ENCODE measurements around the gene CYP2W1. TPM values are rescaled to one million over a fixed set of nuclear protein-coding genes. Genes with fewer than 3 reads are reported as not detected.

CYP2W1 gene
- total RNA-seq, 4 donors from 2014 or later = not detected

DNA sequence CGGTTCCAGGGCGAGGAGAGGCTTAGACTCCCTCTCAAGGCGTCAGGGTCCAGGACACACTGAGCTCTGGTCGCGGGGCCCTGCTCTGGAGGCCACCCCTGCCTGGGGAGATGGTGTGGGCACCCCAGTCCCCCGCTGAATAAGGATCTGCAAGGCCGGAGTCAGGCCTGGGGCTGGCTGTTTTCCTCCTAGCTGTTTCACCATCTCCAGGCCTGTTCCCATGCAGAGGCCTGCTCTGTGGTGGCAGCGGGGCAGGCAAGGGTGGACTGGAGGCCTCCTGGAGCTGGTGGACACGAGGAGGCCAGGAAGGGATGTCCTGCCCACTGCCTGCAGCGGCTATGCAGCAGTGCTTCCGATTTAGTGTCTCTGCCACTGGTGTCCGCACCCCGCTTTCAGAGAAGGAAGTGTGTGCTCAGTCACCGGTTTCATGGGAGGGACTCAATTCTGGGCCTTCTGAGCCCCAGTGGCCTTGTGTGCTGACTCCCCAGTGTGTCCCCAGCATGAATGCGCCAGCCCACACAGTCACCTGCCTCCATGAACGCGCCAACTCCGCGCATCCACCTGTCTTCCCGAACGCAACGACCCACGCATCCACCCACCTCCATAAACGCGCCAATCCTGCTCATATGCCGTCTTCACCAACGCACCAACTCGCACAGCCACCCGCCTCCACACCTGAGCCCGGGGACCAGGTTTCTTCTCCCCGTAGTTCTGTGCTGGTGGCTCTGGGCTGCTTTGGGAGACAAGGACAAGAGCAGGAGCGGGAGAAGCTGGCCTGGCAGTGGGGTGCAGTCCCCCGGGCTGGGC lies 46.9 kb downstream of the CYP2W1 start:
- peaks cover 13 to 18% of the 10 kb centered on the region in 2 donors for H3K4me1 ChIP-seq
- no peaks in the 10 kb centered on the region for H3K36me3 ChIP-seq
- intact Hi-C loops (cut with DNase I; ENCODE audit: low total_unique reads) = loop anchor here (5.0 kb wide), 2 partner anchors 132 to 153 kb away; partner anchors contain the start of genes GET4 and ZFAND2A
- in situ Hi-C loops (cut with MboI; ENCODE audit: low sequenced_read_pairs in 4 of 4) = no loop called here
- H3K9me3 ChIP-seq = no peaks in the 10 kb centered on the region
- ATAC-seq = no peak
- peak overlapping the region; percentile 93 to 98 (median 97) for H3K27ac ChIP-seq
- no peak overlapping the region for H3K4me3 ChIP-seq
- no peaks in the 10 kb centered on the region for H3K27me3 ChIP-seq
- no peak for DNase-seq
- TF ChIP-seq POLR2A (IDR thresholded peaks at IDR 0.05) = no peak
- TF ChIP-seq, protein P1, sequence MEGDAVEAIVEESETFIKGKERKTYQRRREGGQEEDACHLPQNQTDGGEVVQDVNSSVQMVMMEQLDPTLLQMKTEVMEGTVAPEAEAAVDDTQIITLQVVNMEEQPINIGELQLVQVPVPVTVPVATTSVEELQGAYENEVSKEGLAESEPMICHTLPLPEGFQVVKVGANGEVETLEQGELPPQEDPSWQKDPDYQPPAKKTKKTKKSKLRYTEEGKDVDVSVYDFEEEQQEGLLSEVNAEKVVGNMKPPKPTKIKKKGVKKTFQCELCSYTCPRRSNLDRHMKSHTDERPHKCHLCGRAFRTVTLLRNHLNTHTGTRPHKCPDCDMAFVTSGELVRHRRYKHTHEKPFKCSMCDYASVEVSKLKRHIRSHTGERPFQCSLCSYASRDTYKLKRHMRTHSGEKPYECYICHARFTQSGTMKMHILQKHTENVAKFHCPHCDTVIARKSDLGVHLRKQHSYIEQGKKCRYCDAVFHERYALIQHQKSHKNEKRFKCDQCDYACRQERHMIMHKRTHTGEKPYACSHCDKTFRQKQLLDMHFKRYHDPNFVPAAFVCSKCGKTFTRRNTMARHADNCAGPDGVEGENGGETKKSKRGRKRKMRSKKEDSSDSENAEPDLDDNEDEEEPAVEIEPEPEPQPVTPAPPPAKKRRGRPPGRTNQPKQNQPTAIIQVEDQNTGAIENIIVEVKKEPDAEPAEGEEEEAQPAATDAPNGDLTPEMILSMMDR (IDR thresholded peaks at IDR 0.05 in 4 of 5, conservative IDR thresholded peaks at IDR 0.05 in 1 of 5) = no peak

DNA sequence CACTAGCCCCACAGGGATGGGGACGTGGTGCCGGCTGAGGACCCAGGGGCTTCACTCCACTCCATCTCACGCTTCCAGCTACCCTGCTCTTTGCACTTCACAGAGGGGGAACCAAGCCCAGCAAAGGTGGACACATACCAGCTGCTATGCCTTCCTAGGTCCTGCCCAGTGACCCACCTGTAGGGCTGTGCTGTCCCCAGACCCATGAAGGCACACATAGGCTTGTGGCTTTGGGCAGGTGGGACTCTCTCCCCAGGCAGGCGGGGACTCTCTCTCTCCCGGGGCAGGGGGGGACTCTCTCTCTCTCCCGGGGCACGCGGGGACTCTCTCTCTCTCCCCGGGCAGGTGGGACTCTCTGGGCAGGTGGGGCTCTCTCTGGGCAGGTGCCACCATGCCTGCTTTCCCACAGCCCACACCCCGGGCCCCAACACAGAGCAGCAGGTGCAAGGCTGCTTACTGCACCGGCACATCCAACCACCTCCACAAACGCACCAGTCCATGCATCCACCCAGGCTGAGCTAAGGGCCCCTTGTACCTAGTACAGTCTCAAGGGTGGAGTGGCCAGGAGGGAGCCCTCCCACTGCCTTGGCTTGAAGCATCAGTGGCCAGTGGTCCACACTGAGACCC lies 47.6 kb downstream of the CYP2W1 start:
- H3K9me3 ChIP-seq = no peaks in the 10 kb centered on the region
- no peak for ATAC-seq
- H3K27me3 ChIP-seq = no peaks in the 10 kb centered on the region
- no peak overlapping the region for H3K4me3 ChIP-seq
- DNase-seq = no peak
- no peaks in the 10 kb centered on the region for H3K36me3 ChIP-seq
- H3K27ac ChIP-seq = no peak overlapping the region
- intact Hi-C loops (cut with DNase I; ENCODE audit: low total_unique reads) (no loop called here), in situ Hi-C loops (cut with MboI; ENCODE audit: low sequenced_read_pairs in 4 of 4) (no loop called here)
- TF ChIP-seq, protein P1 (IDR thresholded peaks at IDR 0.05 in 4 of 5, conservative IDR thresholded peaks at IDR 0.05 in 1 of 5) = no peak
- no peak for TF ChIP-seq POLR2A (IDR thresholded peaks at IDR 0.05)
- H3K4me1 ChIP-seq = peaks cover 13 to 18% of the 10 kb centered on the region in 2 donors

DNA sequence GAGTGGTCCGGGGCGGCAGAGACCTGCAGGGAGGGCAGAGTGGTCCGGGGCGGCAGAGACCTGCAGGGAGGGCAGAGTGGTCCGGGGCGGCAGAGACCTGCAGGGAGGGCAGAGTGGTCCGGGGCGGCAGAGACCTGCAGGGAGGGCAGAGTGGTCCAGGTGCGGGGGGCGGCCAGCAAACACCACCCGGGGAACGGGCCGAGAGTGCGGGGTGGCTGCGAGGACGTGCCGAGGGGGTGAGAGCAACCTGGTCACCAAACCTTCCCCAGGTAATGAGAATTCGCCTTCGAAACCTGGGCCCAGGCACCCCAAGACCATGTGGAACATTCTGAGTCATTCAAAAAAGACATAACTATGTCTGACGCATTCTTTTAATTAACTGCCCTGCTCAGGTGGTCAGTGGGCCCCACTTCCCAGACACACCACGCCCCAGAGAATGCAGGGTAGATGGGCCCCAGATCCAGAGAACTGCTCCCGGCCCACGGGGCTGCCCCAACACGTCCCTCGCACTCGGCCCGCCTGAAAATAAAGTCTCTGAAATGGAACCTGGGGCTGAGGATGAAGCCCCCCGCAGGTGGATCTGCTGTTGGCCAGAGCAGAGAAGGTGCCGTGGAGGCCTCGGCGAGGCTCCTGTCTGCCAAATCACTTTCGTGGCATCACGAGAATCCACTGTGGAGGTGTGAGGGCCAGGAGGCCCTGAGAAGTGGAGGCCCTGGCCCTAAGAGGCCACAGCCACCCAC lies 48.9 kb downstream of the CYP2W1 start:
- Histone ChIP-seq H3K9me3 (no peaks in the 10 kb centered on the region), H3K4me1 (peaks cover 13 to 18% of the 10 kb centered on the region in 2 donors), H3K27me3 (no peaks in the 10 kb centered on the region), H3K4me3 (no peak overlapping the region), H3K36me3 (no peaks in the 10 kb centered on the region), H3K27ac (no peak overlapping the region)
- in situ Hi-C loops (cut with MboI; ENCODE audit: low sequenced_read_pairs in 4 of 4) = no loop called here
- no peak for ATAC-seq
- intact Hi-C loops (cut with DNase I; ENCODE audit: low total_unique reads) = no loop called here
- TF ChIP-seq POLR2A (IDR thresholded peaks at IDR 0.05) = no peak
- TF ChIP-seq, protein P1 (IDR thresholded peaks at IDR 0.05 in 4 of 5, conservative IDR thresholded peaks at IDR 0.05 in 1 of 5) = no peak
- no peak for DNase-seq

DNA sequence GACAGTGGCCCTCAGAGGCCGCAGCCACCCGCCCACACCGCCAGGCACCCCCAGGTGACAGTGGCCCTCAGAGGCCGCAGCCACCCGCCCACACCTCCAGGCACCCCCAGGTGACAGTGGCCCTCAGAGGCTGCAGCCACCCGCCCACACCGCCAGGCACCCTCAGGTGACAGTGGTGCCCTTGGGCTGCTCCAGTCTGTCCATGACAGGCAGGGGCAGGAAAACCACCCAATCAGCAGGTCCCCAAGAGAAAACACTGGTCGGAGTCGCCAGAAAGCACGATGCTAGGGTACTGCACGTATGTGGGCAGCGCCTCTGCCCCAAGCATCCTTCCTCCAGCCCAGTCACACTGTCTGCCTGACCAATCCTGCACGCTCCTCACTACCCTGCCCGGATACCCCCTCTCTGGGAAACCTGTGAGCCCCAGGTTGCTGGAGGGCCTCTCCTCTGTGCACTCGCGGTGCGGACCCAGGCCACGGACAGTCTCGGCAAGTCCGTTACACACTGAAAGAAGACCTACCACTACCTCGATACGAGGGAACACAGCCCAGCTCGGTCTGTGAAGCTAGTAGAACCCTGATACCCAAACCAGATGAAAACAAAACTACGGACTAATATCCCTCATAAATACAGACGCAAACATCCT lies 49.7 kb downstream of the CYP2W1 start:
- H3K4me1 ChIP-seq = peaks cover 8 to 12% of the 10 kb centered on the region in 2 donors
- H3K36me3 ChIP-seq = no peaks in the 10 kb centered on the region
- intact Hi-C loops (cut with DNase I; ENCODE audit: low total_unique reads) (no loop called here), in situ Hi-C loops (cut with MboI; ENCODE audit: low sequenced_read_pairs in 4 of 4) (no loop called here)
- TF ChIP-seq, protein P1 (IDR thresholded peaks at IDR 0.05 in 4 of 5, conservative IDR thresholded peaks at IDR 0.05 in 1 of 5) = no peak
- no peak for TF ChIP-seq POLR2A (IDR thresholded peaks at IDR 0.05)
- H3K4me3 ChIP-seq = no peak overlapping the region
- H3K27me3 ChIP-seq = no peaks in the 10 kb centered on the region
- no peaks in the 10 kb centered on the region for H3K9me3 ChIP-seq
- DNase-seq (no peak), ATAC-seq (no peak)
- no peak overlapping the region for H3K27ac ChIP-seq

Data from gastrocnemius medialis (tissue), 4 donors.